GM18870 (cell line): Measurements from ENCODE around the gene GNG4.

Experiments
- ATAC-seq: cut with Tn5 transposase; IDR thresholded peaks from one replicate; pipeline ENCODE4 v1.9.1; 2021; ENCODE audit warnings: moderate library complexity; ENCODE audit not compliant: unreplicated experiment

Gene GNG4

GRCh38 chr1:235500971-235501540 lies 148.5 kb downstream of the GNG4 start:
- no peak for ATAC-seq
